ENCODE data around the gene PACRGL.

DNA sequence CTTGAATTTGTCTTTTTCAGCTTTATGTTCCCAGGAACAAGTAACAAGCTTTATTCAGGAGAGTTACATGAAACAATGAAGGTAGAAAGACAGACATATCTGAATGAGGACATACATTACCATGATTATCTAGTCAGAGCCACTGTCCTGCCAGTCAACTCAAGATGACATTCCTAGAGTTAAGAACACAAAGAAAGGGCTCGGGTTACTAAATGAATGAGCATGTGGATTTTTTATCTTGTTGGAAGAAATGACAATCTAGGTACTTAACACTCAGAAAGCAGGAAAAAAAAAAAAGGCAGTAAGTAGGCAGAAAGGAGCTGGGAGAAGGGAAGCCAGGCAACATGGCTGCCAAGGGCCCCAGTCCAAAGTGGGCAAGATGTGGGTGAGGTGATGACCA, 28.0 kb upstream of the PACRGL start:
- TF ChIP-seq, protein P1, sequence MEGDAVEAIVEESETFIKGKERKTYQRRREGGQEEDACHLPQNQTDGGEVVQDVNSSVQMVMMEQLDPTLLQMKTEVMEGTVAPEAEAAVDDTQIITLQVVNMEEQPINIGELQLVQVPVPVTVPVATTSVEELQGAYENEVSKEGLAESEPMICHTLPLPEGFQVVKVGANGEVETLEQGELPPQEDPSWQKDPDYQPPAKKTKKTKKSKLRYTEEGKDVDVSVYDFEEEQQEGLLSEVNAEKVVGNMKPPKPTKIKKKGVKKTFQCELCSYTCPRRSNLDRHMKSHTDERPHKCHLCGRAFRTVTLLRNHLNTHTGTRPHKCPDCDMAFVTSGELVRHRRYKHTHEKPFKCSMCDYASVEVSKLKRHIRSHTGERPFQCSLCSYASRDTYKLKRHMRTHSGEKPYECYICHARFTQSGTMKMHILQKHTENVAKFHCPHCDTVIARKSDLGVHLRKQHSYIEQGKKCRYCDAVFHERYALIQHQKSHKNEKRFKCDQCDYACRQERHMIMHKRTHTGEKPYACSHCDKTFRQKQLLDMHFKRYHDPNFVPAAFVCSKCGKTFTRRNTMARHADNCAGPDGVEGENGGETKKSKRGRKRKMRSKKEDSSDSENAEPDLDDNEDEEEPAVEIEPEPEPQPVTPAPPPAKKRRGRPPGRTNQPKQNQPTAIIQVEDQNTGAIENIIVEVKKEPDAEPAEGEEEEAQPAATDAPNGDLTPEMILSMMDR (IDR thresholded peaks at IDR 0.05), result no peak
- TF ChIP-seq, protein P2, sequence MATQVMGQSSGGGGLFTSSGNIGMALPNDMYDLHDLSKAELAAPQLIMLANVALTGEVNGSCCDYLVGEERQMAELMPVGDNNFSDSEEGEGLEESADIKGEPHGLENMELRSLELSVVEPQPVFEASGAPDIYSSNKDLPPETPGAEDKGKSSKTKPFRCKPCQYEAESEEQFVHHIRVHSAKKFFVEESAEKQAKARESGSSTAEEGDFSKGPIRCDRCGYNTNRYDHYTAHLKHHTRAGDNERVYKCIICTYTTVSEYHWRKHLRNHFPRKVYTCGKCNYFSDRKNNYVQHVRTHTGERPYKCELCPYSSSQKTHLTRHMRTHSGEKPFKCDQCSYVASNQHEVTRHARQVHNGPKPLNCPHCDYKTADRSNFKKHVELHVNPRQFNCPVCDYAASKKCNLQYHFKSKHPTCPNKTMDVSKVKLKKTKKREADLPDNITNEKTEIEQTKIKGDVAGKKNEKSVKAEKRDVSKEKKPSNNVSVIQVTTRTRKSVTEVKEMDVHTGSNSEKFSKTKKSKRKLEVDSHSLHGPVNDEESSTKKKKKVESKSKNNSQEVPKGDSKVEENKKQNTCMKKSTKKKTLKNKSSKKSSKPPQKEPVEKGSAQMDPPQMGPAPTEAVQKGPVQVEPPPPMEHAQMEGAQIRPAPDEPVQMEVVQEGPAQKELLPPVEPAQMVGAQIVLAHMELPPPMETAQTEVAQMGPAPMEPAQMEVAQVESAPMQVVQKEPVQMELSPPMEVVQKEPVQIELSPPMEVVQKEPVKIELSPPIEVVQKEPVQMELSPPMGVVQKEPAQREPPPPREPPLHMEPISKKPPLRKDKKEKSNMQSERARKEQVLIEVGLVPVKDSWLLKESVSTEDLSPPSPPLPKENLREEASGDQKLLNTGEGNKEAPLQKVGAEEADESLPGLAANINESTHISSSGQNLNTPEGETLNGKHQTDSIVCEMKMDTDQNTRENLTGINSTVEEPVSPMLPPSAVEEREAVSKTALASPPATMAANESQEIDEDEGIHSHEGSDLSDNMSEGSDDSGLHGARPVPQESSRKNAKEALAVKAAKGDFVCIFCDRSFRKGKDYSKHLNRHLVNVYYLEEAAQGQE (IDR thresholded peaks at IDR 0.05; ENCODE audit: low read depth, low read length), result no peak
- TF ChIP-seq SMC3 (IDR thresholded peaks at IDR 0.05; ENCODE audit: low read depth, low read length), result no peak
- no peak for TF ChIP-seq EP300 (IDR thresholded peaks at IDR 0.05; ENCODE audit: borderline replicate concordance in 1 of 2, low read depth in 1 of 2, low read length in 1 of 2)
- TF ChIP-seq, protein P3, sequence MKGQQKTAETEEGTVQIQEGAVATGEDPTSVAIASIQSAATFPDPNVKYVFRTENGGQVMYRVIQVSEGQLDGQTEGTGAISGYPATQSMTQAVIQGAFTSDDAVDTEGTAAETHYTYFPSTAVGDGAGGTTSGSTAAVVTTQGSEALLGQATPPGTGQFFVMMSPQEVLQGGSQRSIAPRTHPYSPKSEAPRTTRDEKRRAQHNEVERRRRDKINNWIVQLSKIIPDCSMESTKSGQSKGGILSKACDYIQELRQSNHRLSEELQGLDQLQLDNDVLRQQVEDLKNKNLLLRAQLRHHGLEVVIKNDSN (IDR thresholded peaks at IDR 0.05; ENCODE audit: borderline replicate concordance, low read depth), result no peak
- no peak for TF ChIP-seq JUND (IDR thresholded peaks at IDR 0.05)
- TF ChIP-seq, protein P4, sequence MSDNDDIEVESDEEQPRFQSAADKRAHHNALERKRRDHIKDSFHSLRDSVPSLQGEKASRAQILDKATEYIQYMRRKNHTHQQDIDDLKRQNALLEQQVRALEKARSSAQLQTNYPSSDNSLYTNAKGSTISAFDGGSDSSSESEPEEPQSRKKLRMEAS (IDR thresholded peaks at IDR 0.05; ENCODE audit: low read depth), result no peak
- no peak for TF ChIP-seq RAD21 (IDR thresholded peaks at IDR 0.05; ENCODE audit: low read length)
- TF ChIP-seq GATA2 (CRISPR knock-in tag; IDR thresholded peaks at IDR 0.05), result no peak
- no peak for TF ChIP-seq CHD2 (IDR thresholded peaks at IDR 0.05; ENCODE audit: low read length, partially characterized antibody)
- TF ChIP-seq MXI1 (IDR thresholded peaks at IDR 0.05; ENCODE audit: low read depth, low read length), result no peak
- no peak for TF ChIP-seq NRF1 (IDR thresholded peaks at IDR 0.05; ENCODE audit: low read depth, low read length)
- TF ChIP-seq, protein P5, sequence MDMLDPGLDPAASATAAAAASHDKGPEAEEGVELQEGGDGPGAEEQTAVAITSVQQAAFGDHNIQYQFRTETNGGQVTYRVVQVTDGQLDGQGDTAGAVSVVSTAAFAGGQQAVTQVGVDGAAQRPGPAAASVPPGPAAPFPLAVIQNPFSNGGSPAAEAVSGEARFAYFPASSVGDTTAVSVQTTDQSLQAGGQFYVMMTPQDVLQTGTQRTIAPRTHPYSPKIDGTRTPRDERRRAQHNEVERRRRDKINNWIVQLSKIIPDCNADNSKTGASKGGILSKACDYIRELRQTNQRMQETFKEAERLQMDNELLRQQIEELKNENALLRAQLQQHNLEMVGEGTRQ (IDR thresholded peaks at IDR 0.05; ENCODE audit: borderline replicate concordance, low read depth, low read length), result no peak
- TF ChIP-seq FOXM1 (IDR thresholded peaks at IDR 0.05; ENCODE audit: low read depth), result no peak
